ENCODE measurements around the gene DIO3. TPM values are rescaled to one million over a fixed set of nuclear protein-coding genes. Genes with fewer than 3 reads are reported as not detected.

The DIO3 gene
- total RNA-seq, 1 experiment from 2014 or later = not detected

GRCh38 chr14:101598159-101598558 is 36.9 kb downstream of the DIO3 start:
- no peak overlapping the region for H4K8ac ChIP-seq (replicated peaks; ENCODE audit: insufficient read length, low read depth, low read length)
- DNase-seq = no peak
- no peak overlapping the region for H2BK15ac ChIP-seq (ENCODE audit: low read depth, low read length)
- no peak overlapping the region for H3K14ac ChIP-seq (ENCODE audit: insufficient read depth, low read length)
- no peak overlapping the region for H3T11ph ChIP-seq (ENCODE audit: low read length)
- Mint-ChIP-seq H3K27me3 (ENCODE audit: low read depth) (peaks cover 24% of the 10 kb centered on the region), H3K4me3 (no peak overlapping the region), H3K36me3 (ENCODE audit: insufficient read depth in 1 of 3, low read depth in 3 of 3) (peaks cover 0 to 6% (median 4%) of the 10 kb centered on the region in 3 experiments; a peak in 5 of 7 replicates), H3K9me3 (peaks cover 8 to 19% of the 10 kb centered on the region in 2 experiments), H3K4me1 (no peaks in the 10 kb centered on the region), H3K27ac (no peak overlapping the region)
- H2BK120ac ChIP-seq (ENCODE audit: low read depth, low read length, poor library complexity, severe bottlenecking) = no peak overlapping the region
- H4K91ac ChIP-seq (ENCODE audit: insufficient read length, low read depth, low read length) = no peak overlapping the region
- no peaks in the 10 kb centered on the region for H3K79me1 ChIP-seq (ENCODE audit: insufficient read depth, low read depth, low read length, poor library complexity, severe bottlenecking)
- H3K27me3 ChIP-seq (ENCODE audit: insufficient read depth, low read length) = no peaks in the 10 kb centered on the region
- no peak overlapping the region for H4K5ac ChIP-seq (ENCODE audit: insufficient read length, low read depth, low read length)
- no peak overlapping the region for H3K23ac ChIP-seq (ENCODE audit: insufficient read length, low read depth, low read length)
- H2BK5ac ChIP-seq (ENCODE audit: insufficient read length, low read length) = no peak overlapping the region
- H2AFZ ChIP-seq (ENCODE audit: low read length) = no peak overlapping the region
- no peak overlapping the region for H2BK20ac ChIP-seq (ENCODE audit: low read depth, low read length, poor library complexity, severe bottlenecking)
- no peak for TF ChIP-seq CTCF (conservative IDR thresholded peaks at IDR 0.05)
- H3K23me2 ChIP-seq (ENCODE audit: insufficient read length, low read depth, low read length, poor library complexity, severe bottlenecking) = no peaks in the 10 kb centered on the region
- H3K4me1 ChIP-seq (ENCODE audit: insufficient read depth, low read length) = no peaks in the 10 kb centered on the region
- H2AK5ac ChIP-seq (ENCODE audit: insufficient read length, low read length) = no peak overlapping the region
- no peaks in the 10 kb centered on the region for H3K9me3 ChIP-seq (ENCODE audit: control insufficient read depth, low read depth, low read length)
- H3K27ac ChIP-seq (ENCODE audit: insufficient read length, low read depth, low read length) = no peak overlapping the region
- H3K79me2 ChIP-seq (ENCODE audit: insufficient read depth, low read length) = no peaks in the 10 kb centered on the region
- no CpG with 5 or more reads among the region's 6 CpGs for WGBS (ENCODE audit: extremely low coverage, insufficient read length, low lambda C conversion rate)
- no peak overlapping the region for H3K9ac ChIP-seq (ENCODE audit: extremely low read depth, insufficient read length, low read length)
- H3K4me2 ChIP-seq (ENCODE audit: insufficient read depth, insufficient read length, low read length) = no peak overlapping the region
- no peak overlapping the region for H2BK12ac ChIP-seq (ENCODE audit: insufficient read length, low read depth, low read length)
- no peak overlapping the region for H3K18ac ChIP-seq (ENCODE audit: insufficient read length, low read depth, low read length)
- no peak overlapping the region for H3K4ac ChIP-seq (ENCODE audit: low read depth, low read length)
- H4K20me1 ChIP-seq (ENCODE audit: control insufficient read depth, insufficient read depth, insufficient read length) = no peaks in the 10 kb centered on the region
- H3K56ac ChIP-seq (ENCODE audit: insufficient read length, low read depth, low read length) = no peak overlapping the region

Measured in H9 (cell line).